Keratinocyte (primary cell): ENCODE data around the gene RHBDD1. TPM values are rescaled to one million over a fixed set of nuclear protein-coding genes. Genes with fewer than 3 reads are reported as not detected.

Experiments
- DNase-seq: peaks from one replicate; pipeline ENCODE4 v3.0.0-alpha.2; 2011; ENCODE audit warnings: low read depth, missing footprints, low spot score
- FAIRE-seq: peaks from 2 replicates; lab custom pipeline; 2011; peaks lifted over from hg19 to GRCh38; lab: Jason Lieb, UNC
- H2AFZ ChIP-seq: 2 replicates; pipeline ENCODE4 v1.6.0; 2012; ENCODE audit warnings: low read length, control low read depth, inconsistent platforms; ENCODE audit not compliant: control insufficient read depth
- H3K27ac ChIP-seq: 2 replicates; pipeline ENCODE4 v1.5.1; 2011; ENCODE audit warnings: low read length; ENCODE audit not compliant: control insufficient read depth, insufficient read depth
- H3K27me3 ChIP-seq: 3 replicates; pipeline ENCODE4 v1.6.0; 2011; ENCODE audit warnings: low read length; ENCODE audit not compliant: control insufficient read depth, insufficient read depth; ENCODE audit errors: extremely low read depth
- H3K36me3 ChIP-seq, 2 experiments: 2 replicates in 1 of 2; 3 replicates in 1 of 2; pipeline ENCODE4 v1.5.1; 2011; ENCODE audit warnings: low read length in 2 of 2, mild to moderate bottlenecking in 1 of 2; ENCODE audit not compliant: control insufficient read depth in 2 of 2, insufficient read depth in 2 of 2; ENCODE audit errors: extremely low read depth in 1 of 2
- H3K4me1 ChIP-seq: 3 replicates; pipeline ENCODE4 v1.5.1; 2011; ENCODE audit warnings: low read length; ENCODE audit not compliant: control insufficient read depth, insufficient read depth; ENCODE audit errors: extremely low read depth
- H3K4me2 ChIP-seq: 3 replicates; pipeline ENCODE4 v1.6.0; 2011; ENCODE audit warnings: low read depth, low read length; ENCODE audit not compliant: control insufficient read depth, insufficient read depth; ENCODE audit errors: extremely low read depth
- H3K4me3 ChIP-seq, 3 experiments: fragments of 200-600 bp in 1 of 3; sonication (generic) in 1 of 3; 2 replicates in 2 of 3; 3 replicates in 1 of 3; pipeline ENCODE4 v1.5.1; 2011 to 2016; ENCODE audit warnings: low read length in 3 of 3, mild to moderate bottlenecking in 3 of 3, control low read depth in 2 of 3, inconsistent platforms in 1 of 3, low read depth in 1 of 3, mixed read lengths in 1 of 3, mixed run types in 1 of 3, moderate library complexity in 1 of 3; ENCODE audit not compliant: control insufficient read depth in 2 of 3, insufficient read depth in 2 of 3; ENCODE audit errors: extremely low read depth in 1 of 3
- H3K79me2 ChIP-seq: 2 replicates; pipeline ENCODE4 v1.6.0; 2012; ENCODE audit warnings: low read length; ENCODE audit not compliant: control insufficient read depth, insufficient read depth
- H3K9ac ChIP-seq: 3 replicates; pipeline ENCODE4 v1.6.0; 2011; ENCODE audit warnings: low read length; ENCODE audit not compliant: control insufficient read depth, insufficient read depth; ENCODE audit errors: extremely low read depth
- H3K9me1 ChIP-seq: 3 replicates; pipeline ENCODE4 v1.6.0; 2011; ENCODE audit warnings: low read length; ENCODE audit not compliant: control insufficient read depth, insufficient read depth; ENCODE audit errors: extremely low read depth
- H3K9me3 ChIP-seq: 2 replicates; pipeline ENCODE4 v1.5.1; 2012; ENCODE audit warnings: low read depth, low read length; ENCODE audit not compliant: control insufficient read depth
- H4K20me1 ChIP-seq: 3 replicates; pipeline ENCODE4 v1.6.0; 2011; ENCODE audit warnings: low read length; ENCODE audit not compliant: control insufficient read depth, insufficient read depth; ENCODE audit errors: extremely low read depth
- CTCF ChIP-seq, 3 experiments: IDR thresholded peaks in 1 of 3; conservative IDR thresholded peaks in 1 of 3; optimal IDR thresholded peaks in 1 of 3; 2 replicates in 2 of 3; 3 replicates in 1 of 3; pipeline versions ENCODE3 to v1.5.1; 2011; ENCODE audit warnings: low read length in 3 of 3, mild to moderate bottlenecking in 3 of 3, moderate library complexity in 2 of 3, control low read depth in 1 of 3, inconsistent platforms in 1 of 3; ENCODE audit not compliant: insufficient read depth in 2 of 3; ENCODE audit errors: extremely low read depth in 1 of 3
- EZH2 ChIP-seq: IDR thresholded peaks from one replicate; pipeline ENCODE4 v1.6.1; 2012; ENCODE audit warnings: inconsistent platforms, mild to moderate bottlenecking, low read length, moderate library complexity
- dilution Hi-C: fragments of 300-500 bp; cut with MboI; formaldehyde crosslinking; loops from one replicate; pipeline ENCODE4 v1.7.0; 2020; ENCODE audit warnings: low sequenced_read_pairs; ENCODE audit not compliant: extremely low pct_ligation_motif_present
- polyA plus RNA-seq, 5 experiments: library from polyadenylated mRNA; depleted of rRNA in 3 of 5; stranded (reverse) in 3 of 5; stranded (forward) in 1 of 5; unstranded in 1 of 5; fragments of >200 nt; gene quantifications; 1 replicate in 1 of 5; 2 replicates in 3 of 5; 3 replicates in 1 of 5; pipeline versions ENCODE4 v1.2.1 to v1.2.3, GENCODE V29; 2011 to 2012; ENCODE audit warnings: missing spikeins in 2 of 5, low read depth in 1 of 5, low replicate concordance in 1 of 5

Gene RHBDD1
- polyA plus RNA-seq, 1 donor (not counting 4 experiments of a cell fraction or from before 2014, with no cell fraction given) = 27.8 TPM

GRCh38 chr2:226962176-226962773 is 126.4 kb downstream of the RHBDD1 start:
- TF ChIP-seq CTCF (optimal IDR thresholded peaks at IDR 0.05 in 1 of 3, IDR thresholded peaks at IDR 0.05 in 1 of 3, conservative IDR thresholded peaks at IDR 0.05 in 1 of 3; ENCODE audit: extremely low read depth in 1 of 3, insufficient read depth in 2 of 3, low read length in 3 of 3) (no peak), EZH2 (no peak)
- H3K79me2 ChIP-seq = no peaks in the 10 kb centered on the region
- FAIRE-seq = no peak
- H3K9ac ChIP-seq = no peak overlapping the region
- no peaks in the 10 kb centered on the region for H3K27me3 ChIP-seq
- H3K36me3 ChIP-seq = no peaks in the 10 kb centered on the region
- H3K9me1 ChIP-seq = no peaks in the 10 kb centered on the region
- H2AFZ ChIP-seq = no peak overlapping the region
- dilution Hi-C loops = no loop called here
- peaks cover 11% of the 10 kb centered on the region for H3K4me1 ChIP-seq
- DNase-seq = no peak
- H3K4me2 ChIP-seq = no peak overlapping the region
- H3K27ac ChIP-seq = no peak overlapping the region
- no peaks in the 10 kb centered on the region for H4K20me1 ChIP-seq
- no peaks in the 10 kb centered on the region for H3K9me3 ChIP-seq
- no peak overlapping the region for H3K4me3 ChIP-seq

GRCh38 chr2:226963528-226963927 is 127.7 kb downstream of the RHBDD1 start:
- Histone ChIP-seq H3K9me1 (no peaks in the 10 kb centered on the region), H4K20me1 (no peaks in the 10 kb centered on the region), H3K27me3 (no peaks in the 10 kb centered on the region), H3K27ac (no peak overlapping the region), H3K9ac (no peak overlapping the region), H3K79me2 (no peaks in the 10 kb centered on the region), H3K4me1 (peaks cover 11% of the 10 kb centered on the region), H3K4me2 (peak overlapping the region; percentile 25), H3K36me3 (no peaks in the 10 kb centered on the region), H3K4me3 (peak overlapping the region in 1 of 3 experiments; percentile 16), H3K9me3 (no peaks in the 10 kb centered on the region), H2AFZ (no peak overlapping the region)
- TF ChIP-seq EZH2 (no peak), CTCF (optimal IDR thresholded peaks at IDR 0.05 in 1 of 3, IDR thresholded peaks at IDR 0.05 in 1 of 3, conservative IDR thresholded peaks at IDR 0.05 in 1 of 3; ENCODE audit: extremely low read depth in 1 of 3, insufficient read depth in 2 of 3, low read length in 3 of 3) (peak in 1 of 3 experiments; percentile 2)
- DNase-seq = peak; percentile 48
- FAIRE-seq = peak; percentile 91
- dilution Hi-C loops = no loop called here
